GM18858 (cell line): ENCODE measurements around the gene SON.
A peak's percentile ranks its signal among the peaks of the same experiment; 100 is the strongest.
"Not testable (repeated sequence)": the region's sequence is repeated elsewhere in the genome, so short reads cannot be mapped to it uniquely, and the experiment has no call there.

Experiments used
- ATAC-seq: cut with Tn5 transposase; IDR thresholded peaks from one replicate; pipeline ENCODE4 v1.9.1; 2021; ENCODE audit not compliant: unreplicated experiment

The SON gene

GRCh38 chr21:33542640-33543504 lies at the start of gene SON:
TSS of gene SON (plus strand) at chr21:33543038. CDS start at chr21:33543093, 55 bp downstream.
- peak; percentile 83 for ATAC-seq

- ATAC-seq, result no peak
These were observed 49.1 kb upstream of the SON start for GRCh38 chr21:33493756-33494155.

GRCh38 chr21:33495743-33496142 lies 47.1 kb upstream of the SON start:
- no peak for ATAC-seq

GRCh38 chr21:33496345-33496744 lies 46.5 kb upstream of the SON start:
- ATAC-seq, result no peak

- ATAC-seq, result no peak
These were observed 37.0 kb upstream of the SON start for GRCh38 chr21:33505833-33506232.

GRCh38 chr21:33507003-33507402 lies 35.8 kb upstream of the SON start:
- not testable (repeated sequence) for ATAC-seq

GRCh38 chr21:33510826-33511225 lies 32.0 kb upstream of the SON start:
- ATAC-seq, result no peak

- no peak for ATAC-seq
These were observed 31.2 kb upstream of the SON start for GRCh38 chr21:33511639-33512038.

GRCh38 chr21:33512481-33512880 lies 30.4 kb upstream of the SON start:
- ATAC-seq, result no peak

- ATAC-seq, result no peak
These were observed 28.6 kb upstream of the SON start for GRCh38 chr21:33514229-33514628.

- no peak for ATAC-seq
These were observed 23.9 kb upstream of the SON start for GRCh38 chr21:33518899-33519298.

- no peak for ATAC-seq
These were observed 20.4 kb upstream of the SON start for GRCh38 chr21:33522297-33522952.

- no peak for ATAC-seq
These were observed 19.9 kb upstream of the SON start for GRCh38 chr21:33522953-33523349.

- no peak for ATAC-seq
These were observed 11.8 kb upstream of the SON start for GRCh38 chr21:33531007-33531406.

GRCh38 chr21:33537212-33537611 lies 5.6 kb upstream of the SON start:
- ATAC-seq, result no peak

GRCh38 chr21:33539616-33540015 lies 3.2 kb upstream of the SON start:
- no peak for ATAC-seq

GRCh38 chr21:33540711-33541104 lies 2.1 kb upstream of the SON start:
- no peak for ATAC-seq

GRCh38 chr21:33541105-33541711 lies 1.6 kb upstream of the SON start:
- ATAC-seq, result no peak

GRCh38 chr21:33541756-33542639 lies 840 bp upstream of the SON start, which contains the start of gene GART:
TSS of gene GART (minus strand) at chr21:33542117. CDS start at chr21:33539315, 2,802 bp downstream.
- peak; percentile 32 for ATAC-seq

GRCh38 chr21:33543505-33544129 lies 779 bp downstream of the SON start:
- no peak for ATAC-seq
